Head of caudate nucleus (tissue), 42 donors: Measurements from ENCODE around the gene RAB11B.
"Not testable (repeated sequence)": the region's sequence is repeated elsewhere in the genome, so short reads cannot be mapped to it uniquely, and the experiment has no call there.

ENCODE experiments used
- DNase-seq, 42 donors: peaks; one replicate each; pipeline versions ENCODE4 v3.0.0 to v3.0.0-alpha.2; 2020 to 2021; ENCODE audit warnings: mixed read lengths in 7 of 42
- intact Hi-C: fragments of 100-400 bp; cut with DNase I; formaldehyde crosslinking; loops from one replicate; pipeline ENCODE4 v1.15.0; 2022

Gene RAB11B

GRCh38 chr19:8389891-8390616, at the start of gene RAB11B:
Gene RAB11B (plus strand): TSS chr19:8390360. CDS start chr19:8390417, 57 bp downstream.
- peak; percentile 99 to 100 (median 100) for DNase-seq
- intact Hi-C loops = no loop called here

- DNase-seq, intact Hi-C loops: not testable (repeated sequence)
Observed at GRCh38 chr19:8341504-8341903, 48.7 kb upstream of the RAB11B start.

DNA sequence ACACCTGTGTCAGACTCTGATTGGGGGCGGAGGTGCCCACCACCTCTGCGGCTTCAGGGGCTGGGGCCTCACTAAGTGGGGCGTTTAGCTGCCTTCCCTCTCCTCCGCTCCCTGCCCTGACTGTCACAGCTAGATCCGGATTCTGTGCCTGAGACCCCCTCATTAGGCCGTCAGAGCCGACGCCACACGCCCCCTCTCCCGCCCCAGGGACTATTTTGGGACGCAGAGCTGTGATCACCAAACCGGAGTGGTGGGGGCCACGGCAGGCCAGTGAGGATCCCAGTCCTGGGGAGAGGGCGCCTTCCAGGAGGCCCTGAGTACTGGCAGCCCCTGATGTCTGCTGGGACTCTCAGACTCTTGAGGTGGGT, 47.9 kb upstream of the RAB11B start:
- DNase-seq = no peak
- intact Hi-C loops = no loop called here

- DNase-seq = peak; percentile 74 to 94 (median 88)
- intact Hi-C loops = no loop called here
Observed at GRCh38 chr19:8342684-8343482, 47.3 kb upstream of the RAB11B start, which contains the start of gene KANK3. Gene KANK3 (minus strand): TSS chr19:8343262. CDS start chr19:8337828, 5,434 bp downstream.

DNA sequence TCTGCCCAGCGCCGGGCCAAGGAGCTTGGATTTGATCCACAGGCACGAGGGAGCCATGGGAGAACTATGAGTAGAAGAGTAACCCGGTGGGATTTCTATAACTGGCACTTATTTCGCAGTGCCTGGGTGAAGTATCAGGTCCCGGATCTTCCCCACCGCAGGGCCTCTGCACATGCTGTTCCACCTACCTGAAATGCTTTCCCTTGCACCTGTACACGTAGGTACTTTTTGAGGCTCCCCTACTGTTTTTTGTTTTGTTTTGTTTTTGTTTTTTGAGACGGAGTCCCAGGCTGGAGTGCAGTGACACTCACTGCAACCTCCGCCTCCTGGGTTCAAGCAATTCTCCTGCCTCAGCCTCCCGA, 46.7 kb upstream of the RAB11B start:
- DNase-seq = no peak
- intact Hi-C loops = no loop called here

DNA sequence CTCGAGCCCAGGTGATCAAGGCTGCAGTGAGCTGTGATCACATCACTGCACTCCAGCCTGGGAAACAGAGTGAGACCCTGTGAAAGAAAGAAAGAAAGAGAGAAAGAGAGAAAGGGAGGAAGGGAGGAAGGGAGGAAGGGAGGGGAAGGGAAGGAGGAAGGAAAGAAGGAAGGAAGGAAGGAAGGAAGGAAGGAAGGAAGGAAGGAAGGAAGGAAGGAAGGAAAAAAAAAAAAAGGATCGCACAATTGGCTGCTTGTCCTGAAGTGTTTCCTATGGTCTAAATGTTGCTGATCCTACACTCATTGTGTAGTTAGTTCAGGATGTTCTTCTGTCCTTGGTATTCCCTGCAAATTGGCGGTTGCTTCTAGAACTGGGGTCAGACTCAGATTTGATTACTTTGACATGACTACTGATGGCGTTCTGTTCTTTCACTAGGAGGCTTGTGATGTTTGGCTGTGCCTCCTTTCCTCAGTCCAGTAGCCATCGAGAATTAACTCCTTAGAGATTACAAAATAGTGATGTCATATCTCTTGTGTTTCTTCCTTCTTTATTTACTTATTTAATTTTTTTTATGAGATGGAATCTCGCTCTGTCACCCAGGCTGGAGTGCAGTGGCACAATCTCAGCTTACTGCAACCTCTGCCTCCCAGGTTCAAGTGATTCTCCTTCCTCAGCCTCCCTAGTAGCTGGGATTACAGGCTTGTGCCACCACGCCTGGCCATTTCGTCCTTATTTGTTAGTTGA, 40.4 kb upstream of the RAB11B start:
- DNase-seq, intact Hi-C loops: not testable (repeated sequence)

- intact Hi-C loops = no loop called here
- DNase-seq = no peak
Observed at GRCh38 chr19:8352134-8352827, 37.9 kb upstream of the RAB11B start.

GRCh38 chr19:8352845-8353244, 37.3 kb upstream of the RAB11B start:
- DNase-seq, intact Hi-C loops: not testable (repeated sequence)

GRCh38 chr19:8355631-8356402, 34.3 kb upstream of the RAB11B start:
- no peak for DNase-seq
- intact Hi-C loops = loop anchor here (5.0 kb wide), 1 partner anchor 41 kb away; no protein-coding TSS in a partner anchor

- intact Hi-C loops = loop anchor here (5.0 kb wide), 1 partner anchor 40 kb away; no protein-coding TSS in a partner anchor
- no peak for DNase-seq
Observed at GRCh38 chr19:8357007-8357521, 33.1 kb upstream of the RAB11B start.

- no peak for DNase-seq
- intact Hi-C loops = loop anchor here (5.0 kb wide), 1 partner anchor 38 kb away; no protein-coding TSS in a partner anchor
Observed at GRCh38 chr19:8358948-8359347, 31.2 kb upstream of the RAB11B start.

GRCh38 chr19:8360196-8360595, 30.0 kb upstream of the RAB11B start:
- intact Hi-C loops = no loop called here
- no peak for DNase-seq

DNA sequence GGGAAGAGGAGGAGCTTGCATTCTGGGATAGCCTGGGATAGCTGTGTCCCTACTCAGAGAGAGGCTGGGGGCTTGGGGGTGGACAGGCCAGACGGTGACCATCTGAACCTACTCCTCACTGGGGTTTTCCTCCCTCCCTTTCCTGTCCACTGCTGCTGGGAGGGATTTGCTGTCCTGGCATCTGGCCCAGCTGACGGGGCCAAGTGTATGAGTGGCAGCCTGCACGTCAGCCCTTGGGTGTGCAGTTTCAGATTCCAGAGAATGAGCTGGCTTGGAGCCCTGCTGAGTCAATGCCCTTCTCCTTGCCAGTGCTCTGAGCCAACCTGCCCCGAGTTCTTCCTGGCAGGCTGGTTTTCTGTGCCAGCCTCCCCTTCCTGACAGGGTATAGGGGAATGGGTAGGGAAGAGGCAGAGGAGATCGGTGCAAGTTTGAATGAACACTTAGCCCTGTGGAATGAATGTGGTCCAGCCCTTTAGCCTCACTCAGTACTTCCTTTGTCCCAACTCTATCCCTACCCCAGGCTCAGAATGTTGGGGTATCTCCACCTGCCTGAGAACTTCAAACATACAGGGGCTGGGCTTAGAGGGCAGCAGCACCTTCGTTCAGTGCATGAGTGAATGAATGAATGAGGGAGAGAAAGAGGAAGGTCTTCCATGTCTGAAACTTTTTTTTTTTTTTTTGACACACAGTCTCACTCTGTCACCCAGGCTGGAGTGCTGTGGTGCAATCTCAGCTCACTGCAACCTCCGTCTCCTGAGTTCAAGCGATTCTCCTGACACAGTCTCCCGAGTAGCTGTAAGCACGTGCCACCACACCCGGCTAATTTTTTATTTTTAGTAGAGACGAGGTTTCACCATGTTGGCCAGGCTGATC, 28.0 kb upstream of the RAB11B start:
- peak; percentile 28 to 92 (median 72) for DNase-seq
- intact Hi-C loops = no loop called here

GRCh38 chr19:8363803-8364771, 26.1 kb upstream of the RAB11B start, which contains the start of gene ANGPTL4:
Gene ANGPTL4 (plus strand): TSS chr19:8364155. CDS start chr19:8364322, 167 bp downstream.
- peak in 41 of 42 donors; percentile 21 to 81 (median 60) for DNase-seq

GRCh38 chr19:8366121-8366581, 24.0 kb upstream of the RAB11B start:
- DNase-seq = no peak
- intact Hi-C loops = no loop called here

More at GRCh38 chr19:8363803-8364771, 26.1 kb upstream of the RAB11B start, which contains the start of gene ANGPTL4:
- intact Hi-C loops = no loop called here
